ENCODE measurements around the gene WSCD2.

GRCh38 chr12:108299516-108299915 is 170.4 kb downstream of the WSCD2 start:
- TF ChIP-seq CTCF (IDR thresholded peaks at IDR 0.05) (no peak), POLR2A (IDR thresholded peaks at IDR 0.05) (no peak)

All from vagina (tissue), 2 donors.